ENCODE results near the gene AVPR1A.
A peak's percentile ranks its signal among the peaks of the same experiment; 100 is the strongest.

The AVPR1A gene

GRCh38 chr12:63132201-63132600, 18.8 kb downstream of the AVPR1A start:
- no peak for ATAC-seq
- Mint-ChIP-seq H3K9me3 (no peaks in the 10 kb centered on the region), H3K36me3 (no peaks in the 10 kb centered on the region), H3K27me3 (no peaks in the 10 kb centered on the region), H3K27ac (no peak overlapping the region), H3K4me3 (no peak overlapping the region), H3K4me1 (no peaks in the 10 kb centered on the region)

DNA sequence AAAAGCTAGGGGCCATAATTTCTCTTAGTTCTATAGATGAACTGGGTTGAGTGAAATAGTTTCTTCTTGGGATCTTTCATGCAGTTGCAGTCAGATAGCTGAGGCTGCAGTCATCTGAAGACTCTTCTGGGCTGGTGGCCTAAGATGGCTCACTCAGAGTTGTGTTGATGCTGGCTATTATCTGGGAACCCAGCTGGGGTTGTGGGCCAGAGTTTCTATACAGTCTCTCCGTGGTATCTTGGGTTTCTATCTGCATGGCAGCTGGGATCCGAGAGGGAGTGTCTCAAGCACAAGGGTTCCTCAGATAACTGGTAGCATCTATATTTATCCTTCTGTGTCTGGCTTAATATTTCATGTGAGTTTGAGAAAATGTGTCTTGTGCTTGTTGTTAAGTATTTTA, 21.1 kb downstream of the AVPR1A start:
- no peaks in the 10 kb centered on the region for H3K36me3 Mint-ChIP-seq
- H3K27me3 Mint-ChIP-seq: no peaks in the 10 kb centered on the region
- H3K9me3 Mint-ChIP-seq: no peaks in the 10 kb centered on the region
- no peak overlapping the region for H3K4me3 Mint-ChIP-seq
- H3K27ac Mint-ChIP-seq: no peak overlapping the region
- no peak for ATAC-seq
- H3K4me1 Mint-ChIP-seq: no peaks in the 10 kb centered on the region

DNA sequence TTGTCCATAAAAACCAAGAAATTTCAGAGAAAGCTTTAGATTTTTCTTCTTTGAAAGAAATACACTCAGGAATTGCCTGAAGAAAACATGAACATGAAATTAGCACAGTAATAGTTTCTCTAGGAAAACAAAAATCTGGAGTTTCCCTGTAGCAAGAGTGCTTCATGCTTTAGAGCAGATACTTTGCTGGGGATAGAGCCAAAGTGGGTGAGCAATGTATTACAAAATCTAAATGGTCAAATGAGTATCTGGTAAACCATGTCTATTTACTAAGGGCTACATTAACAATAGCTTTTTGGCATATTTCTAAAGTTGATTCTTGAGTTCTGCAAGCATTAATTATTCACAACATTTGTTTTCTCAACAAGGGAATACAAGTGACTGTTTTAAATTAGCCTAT, 26.2 kb downstream of the AVPR1A start:
- Mint-ChIP-seq H3K27ac (no peak overlapping the region), H3K27me3 (no peaks in the 10 kb centered on the region), H3K4me3 (no peak overlapping the region), H3K36me3 (no peaks in the 10 kb centered on the region), H3K9me3 (no peaks in the 10 kb centered on the region), H3K4me1 (no peaks in the 10 kb centered on the region)
- no peak for ATAC-seq

GRCh38 chr12:63103494-63104131, 47.4 kb downstream of the AVPR1A start:
- Mint-ChIP-seq H3K4me1 (no peaks in the 10 kb centered on the region), H3K36me3 (no peaks in the 10 kb centered on the region), H3K9me3 (no peaks in the 10 kb centered on the region), H3K27ac (no peak overlapping the region), H3K27me3 (no peaks in the 10 kb centered on the region), H3K4me3 (no peak overlapping the region)
- ATAC-seq: no peak

DNA sequence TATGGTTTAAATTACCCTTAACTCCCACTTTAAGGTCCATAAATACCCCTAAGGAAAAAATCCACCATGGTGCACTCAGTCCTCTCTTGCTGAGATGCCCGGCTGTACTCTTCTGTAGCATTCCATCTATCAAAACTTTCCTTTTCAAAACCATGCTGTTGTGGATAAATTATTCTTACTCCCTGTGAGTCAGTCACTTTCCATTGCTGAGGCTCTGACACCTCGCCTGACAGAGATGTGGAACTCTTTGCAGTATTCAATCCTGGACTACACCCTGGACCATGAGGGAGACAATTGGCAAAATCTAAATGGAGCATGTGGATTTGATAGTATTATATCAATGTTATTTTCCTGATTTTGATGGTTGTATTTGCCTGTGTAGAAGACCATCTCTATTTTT, 49.1 kb downstream of the AVPR1A start:
- Mint-ChIP-seq H3K36me3 (no peaks in the 10 kb centered on the region), H3K27ac (no peak overlapping the region), H3K27me3 (no peaks in the 10 kb centered on the region), H3K4me3 (no peak overlapping the region), H3K9me3 (no peaks in the 10 kb centered on the region), H3K4me1 (no peaks in the 10 kb centered on the region)
- no peak for ATAC-seq

DNA sequence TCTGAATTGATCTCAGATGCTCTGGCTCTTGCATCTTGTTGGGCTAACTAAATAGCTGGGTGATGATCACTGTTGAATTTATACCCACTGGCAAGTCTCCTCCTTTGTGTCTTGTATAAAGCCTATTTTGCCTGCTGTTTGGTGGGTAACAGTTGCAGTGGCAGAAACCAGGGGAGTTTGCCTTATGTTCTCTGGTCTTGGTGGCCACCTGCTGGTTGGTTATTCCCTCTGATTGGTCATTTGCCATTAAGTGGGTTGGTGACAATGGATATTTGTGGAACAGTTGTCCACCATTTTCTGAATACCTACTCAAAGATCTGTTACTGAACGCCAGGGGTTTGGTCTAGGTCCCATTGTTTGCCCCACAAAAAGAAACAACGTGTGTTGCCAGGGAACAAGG, 52.1 kb downstream of the AVPR1A start:
- Mint-ChIP-seq H3K4me3 (no peak overlapping the region), H3K27me3 (no peaks in the 10 kb centered on the region), H3K4me1 (no peaks in the 10 kb centered on the region), H3K9me3 (no peaks in the 10 kb centered on the region), H3K27ac (no peak overlapping the region), H3K36me3 (no peaks in the 10 kb centered on the region)
- ATAC-seq: no peak

- ATAC-seq: no peak
- Mint-ChIP-seq H3K27ac (no peak overlapping the region), H3K4me1 (no peaks in the 10 kb centered on the region), H3K4me3 (no peak overlapping the region), H3K27me3 (no peaks in the 10 kb centered on the region), H3K36me3 (no peaks in the 10 kb centered on the region), H3K9me3 (no peaks in the 10 kb centered on the region)
Observed at GRCh38 chr12:63095369-63095980, 55.5 kb downstream of the AVPR1A start.

DNA sequence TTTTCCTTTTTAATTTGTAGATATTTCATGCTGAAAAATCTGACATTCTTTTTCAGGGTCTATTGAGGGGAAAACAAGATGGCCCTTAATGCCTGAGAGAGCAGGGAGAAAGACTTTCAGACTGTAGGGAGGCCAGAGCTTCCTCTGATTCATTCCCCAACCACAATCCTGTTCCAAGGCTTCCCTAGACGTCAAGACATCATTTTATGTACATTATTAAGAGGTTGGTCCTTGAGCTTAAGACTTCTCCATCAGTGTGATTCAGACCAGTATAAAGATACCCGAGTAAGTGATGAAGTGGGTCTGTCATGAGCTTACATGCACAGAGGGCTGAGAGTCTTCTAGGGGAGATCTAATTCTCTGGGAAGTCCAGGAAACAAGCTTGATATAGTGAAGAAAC, 57.3 kb downstream of the AVPR1A start:
- Mint-ChIP-seq H3K36me3 (no peaks in the 10 kb centered on the region), H3K27ac (no peak overlapping the region), H3K4me1 (no peaks in the 10 kb centered on the region)

GRCh38 chr12:63093084-63093483, 57.9 kb downstream of the AVPR1A start:
- H3K27me3 Mint-ChIP-seq: peaks cover 13% of the 10 kb centered on the region
- no peaks in the 10 kb centered on the region for H3K9me3 Mint-ChIP-seq
- ATAC-seq: peak; percentile 32
- H3K4me3 Mint-ChIP-seq: no peak overlapping the region
- H3K36me3 Mint-ChIP-seq: no peaks in the 10 kb centered on the region
- H3K27ac Mint-ChIP-seq: no peak overlapping the region
- no peaks in the 10 kb centered on the region for H3K4me1 Mint-ChIP-seq

More for the DNA sequence above, 57.3 kb downstream of the AVPR1A start:
- Mint-ChIP-seq H3K27me3 (peaks cover 6% of the 10 kb centered on the region), H3K4me3 (no peak overlapping the region), H3K9me3 (no peaks in the 10 kb centered on the region)
- ATAC-seq: no peak

Measured in stimulated activated memory B cell treated with anti-CD40 and anti-IgM and Interleukin-4, amounts not matched to agents 10 μg/mL and 1 μg/mL and 100 μg/mL, for 72 hours (primary cell).